ENCODE measurements around the gene IRF3.

- TF ChIP-seq TAF1 (IDR thresholded peaks at IDR 0.05; ENCODE audit: low read depth) (no peak), FOXM1 (IDR thresholded peaks at IDR 0.05; ENCODE audit: borderline replicate concordance, low read depth) (no peak), RAD21 (IDR thresholded peaks at IDR 0.05; ENCODE audit: low read depth) (no peak), TEAD4 (IDR thresholded peaks at IDR 0.05) (no peak), EP300 (IDR thresholded peaks at IDR 0.05; ENCODE audit: borderline replicate concordance) (no peak), MAX (IDR thresholded peaks at IDR 0.05) (no peak), YY1 (IDR thresholded peaks at IDR 0.05; ENCODE audit: low read depth) (no peak)
Measured at GRCh38 chr19:49615861-49616260, 49.8 kb downstream of the IRF3 start.
